Panc1 (cell line): ENCODE measurements around the gene ZNF107. TPM values are rescaled to one million over a fixed set of nuclear protein-coding genes. Genes with fewer than 3 reads are reported as not detected.
"Not testable (repeated sequence)": the region's sequence is repeated elsewhere in the genome, so short reads cannot be mapped to it uniquely, and the experiment has no call there.

Source experiments
- ATAC-seq: fragments of 200-7000 bp; cut with Tn5 transposase; 2 replicates; pipeline ENCODE4 v1.9.1; 2020; ENCODE audit warnings: mild to moderate bottlenecking, moderate library complexity
- BruUV-seq: library from RNA; stranded (reverse); fragments of 400-500 nt; replicated peaks from 2 replicates; lab custom pipeline; 2021; lab: Mats Ljungman, UMichigan
- CTCF ChIA-PET: fragments of 300-600 bp; sonication (Branson Sonifier 250); formaldehyde crosslinking; loops from one replicate; lab custom pipeline; 2022; ENCODE audit warnings: antibody characterized with exemption; lab: Charles Lee
- POLR2A ChIA-PET: fragments of 300-600 bp; sonication (Branson Sonifier 250); formaldehyde crosslinking; loops from one replicate; lab custom pipeline; 2022; ENCODE audit warnings: antibody characterized with exemption; lab: Charles Lee
- DNase-seq: peaks from one replicate; pipeline ENCODE4 v3.0.0-alpha.2; 2010; ENCODE audit warnings: low read depth, low spot score
- H3K27ac ChIP-seq: 2 replicates; pipeline ENCODE4 v1.5.1; 2011; ENCODE audit warnings: mild to moderate bottlenecking, low read length, inconsistent platforms
- H3K27me3 ChIP-seq: fragments of 200-500 bp; sonication (Bioruptor generic); 2 replicates; pipeline ENCODE4 v1.6.0; 2014; ENCODE audit warnings: low read length, inconsistent platforms; ENCODE audit not compliant: control insufficient read depth, insufficient read depth
- H3K36me3 ChIP-seq: fragments of 200-500 bp; sonication (Bioruptor generic); 2 replicates; pipeline ENCODE4 v1.5.1; 2014; ENCODE audit warnings: inconsistent platforms, mild to moderate bottlenecking, low read length, moderate library complexity; ENCODE audit not compliant: control insufficient read depth, insufficient read depth
- H3K4me1 ChIP-seq: 2 replicates; pipeline ENCODE4 v1.5.1; 2011; ENCODE audit warnings: inconsistent platforms, mild to moderate bottlenecking, low read length, moderate library complexity; ENCODE audit not compliant: control insufficient read depth, insufficient read depth
- H3K4me3 ChIP-seq, 2 experiments: 2 replicates each; pipeline ENCODE4 v1.5.1; 2011 to 2012; ENCODE audit warnings: low read depth in 2 of 2, low read length in 2 of 2, mild to moderate bottlenecking in 2 of 2, inconsistent platforms in 1 of 2, moderate library complexity in 1 of 2
- H3K9me3 ChIP-seq: fragments of 200-500 bp; sonication (Bioruptor generic); 2 replicates; pipeline ENCODE4 v1.5.1; 2014; ENCODE audit warnings: low read depth, mild to moderate bottlenecking, inconsistent platforms, low read length, moderate library complexity; ENCODE audit not compliant: control insufficient read depth, insufficient read depth
- POLR2AphosphoS5 ChIP-seq: IDR thresholded peaks from 2 replicates; pipeline ENCODE4 v1.6.1; 2012; ENCODE audit warnings: mild to moderate bottlenecking, low read depth, low read length, moderate library complexity
- SIN3A ChIP-seq: IDR thresholded peaks from 2 replicates; pipeline ENCODE4 v1.6.1; 2012; ENCODE audit warnings: low read depth, mild to moderate bottlenecking, low read length, moderate library complexity, borderline replicate concordance; ENCODE audit not compliant: insufficient read depth
- TCF7L2 ChIP-seq: IDR thresholded peaks from 2 replicates; pipeline ENCODE4 v1.6.1; 2011; ENCODE audit warnings: mild to moderate bottlenecking, low read depth, low read length, inconsistent platforms
- in situ Hi-C: cut with HindIII; loops from 2 replicates; pipeline ENCODE4 v1.10.0; 2016; ENCODE audit warnings: low sequenced_read_pairs, low pct_unique_long_range_greater_than_20kb
- intact Hi-C: fragments of 100-400 bp; cut with micrococcal nuclease; formaldehyde crosslinking; loops from one replicate; pipeline ENCODE4 v1.10.0; 2022; ENCODE audit not compliant: unreplicated experiment
- total RNA-seq: library from RNA; stranded (reverse); gene quantifications from one replicate; pipeline ENCODE4 v1.2.1, GENCODE V29; 2021; ENCODE audit not compliant: unreplicated experiment
- TF ChIP-seq, protein P1 (sequence below), 2 experiments: IDR thresholded peaks; 2 replicates each; pipeline ENCODE4 v1.6.1; 2011 to 2012; ENCODE audit warnings: low read depth in 2 of 2, control low read depth in 1 of 2, low read length in 1 of 2, mild to moderate bottlenecking in 1 of 2, moderate library complexity in 1 of 2; ENCODE audit not compliant: insufficient read depth in 1 of 2
- TF ChIP-seq, protein P2 (sequence below): fragments of 450-650 bp; IDR thresholded peaks from 2 replicates; pipeline ENCODE4 v1.5.1; 2017; ENCODE audit warnings: mild to moderate bottlenecking

The ZNF107 gene
- total RNA-seq, 1 experiment from 2014 or later, result 11.1 TPM

DNA sequence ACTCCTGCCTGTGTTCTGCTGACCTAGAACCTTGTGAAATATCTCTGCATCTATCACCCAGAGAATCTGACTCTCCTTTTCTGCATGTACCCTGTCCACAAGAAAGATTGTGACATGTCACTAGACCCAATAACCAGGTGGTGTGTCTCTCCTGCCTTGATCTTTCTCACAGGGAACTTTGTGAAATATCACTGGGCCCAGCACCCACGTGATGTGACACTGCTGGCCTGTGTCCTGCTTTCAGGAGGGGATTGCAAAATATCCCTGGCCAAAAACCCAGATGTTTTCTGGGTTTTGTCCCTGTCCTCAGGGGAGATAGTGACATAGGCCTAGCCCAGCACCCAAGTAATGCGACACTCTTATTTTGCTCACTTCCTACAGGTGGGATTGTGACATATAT, 10.1 kb upstream of the ZNF107 start:
- no peaks in the 10 kb centered on the region for H3K4me1 ChIP-seq
- ATAC-seq, result no peak
- ChIA-PET POLR2A (no interaction called here), CTCF (no interaction called here)
- DNase-seq, result no peak
- no TSS peak for BruUV-seq
- intact Hi-C loops, result no loop called here
- no peaks in the 10 kb centered on the region for H3K27me3 ChIP-seq
- no peaks in the 10 kb centered on the region for H3K36me3 ChIP-seq
- H3K4me3 ChIP-seq, result no peak overlapping the region
- no peak overlapping the region for H3K27ac ChIP-seq
- H3K9me3 ChIP-seq, result no peaks in the 10 kb centered on the region
- in situ Hi-C loops, result no loop called here
- TF ChIP-seq TCF7L2, result no peak
- TF ChIP-seq, protein P1, sequence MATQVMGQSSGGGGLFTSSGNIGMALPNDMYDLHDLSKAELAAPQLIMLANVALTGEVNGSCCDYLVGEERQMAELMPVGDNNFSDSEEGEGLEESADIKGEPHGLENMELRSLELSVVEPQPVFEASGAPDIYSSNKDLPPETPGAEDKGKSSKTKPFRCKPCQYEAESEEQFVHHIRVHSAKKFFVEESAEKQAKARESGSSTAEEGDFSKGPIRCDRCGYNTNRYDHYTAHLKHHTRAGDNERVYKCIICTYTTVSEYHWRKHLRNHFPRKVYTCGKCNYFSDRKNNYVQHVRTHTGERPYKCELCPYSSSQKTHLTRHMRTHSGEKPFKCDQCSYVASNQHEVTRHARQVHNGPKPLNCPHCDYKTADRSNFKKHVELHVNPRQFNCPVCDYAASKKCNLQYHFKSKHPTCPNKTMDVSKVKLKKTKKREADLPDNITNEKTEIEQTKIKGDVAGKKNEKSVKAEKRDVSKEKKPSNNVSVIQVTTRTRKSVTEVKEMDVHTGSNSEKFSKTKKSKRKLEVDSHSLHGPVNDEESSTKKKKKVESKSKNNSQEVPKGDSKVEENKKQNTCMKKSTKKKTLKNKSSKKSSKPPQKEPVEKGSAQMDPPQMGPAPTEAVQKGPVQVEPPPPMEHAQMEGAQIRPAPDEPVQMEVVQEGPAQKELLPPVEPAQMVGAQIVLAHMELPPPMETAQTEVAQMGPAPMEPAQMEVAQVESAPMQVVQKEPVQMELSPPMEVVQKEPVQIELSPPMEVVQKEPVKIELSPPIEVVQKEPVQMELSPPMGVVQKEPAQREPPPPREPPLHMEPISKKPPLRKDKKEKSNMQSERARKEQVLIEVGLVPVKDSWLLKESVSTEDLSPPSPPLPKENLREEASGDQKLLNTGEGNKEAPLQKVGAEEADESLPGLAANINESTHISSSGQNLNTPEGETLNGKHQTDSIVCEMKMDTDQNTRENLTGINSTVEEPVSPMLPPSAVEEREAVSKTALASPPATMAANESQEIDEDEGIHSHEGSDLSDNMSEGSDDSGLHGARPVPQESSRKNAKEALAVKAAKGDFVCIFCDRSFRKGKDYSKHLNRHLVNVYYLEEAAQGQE (IDR thresholded peaks at IDR 0.05; ENCODE audit: insufficient read depth in 1 of 2, low read depth in 2 of 2, low read length in 1 of 2), result no peak
- no peak for TF ChIP-seq SIN3A
- TF ChIP-seq, protein P2, sequence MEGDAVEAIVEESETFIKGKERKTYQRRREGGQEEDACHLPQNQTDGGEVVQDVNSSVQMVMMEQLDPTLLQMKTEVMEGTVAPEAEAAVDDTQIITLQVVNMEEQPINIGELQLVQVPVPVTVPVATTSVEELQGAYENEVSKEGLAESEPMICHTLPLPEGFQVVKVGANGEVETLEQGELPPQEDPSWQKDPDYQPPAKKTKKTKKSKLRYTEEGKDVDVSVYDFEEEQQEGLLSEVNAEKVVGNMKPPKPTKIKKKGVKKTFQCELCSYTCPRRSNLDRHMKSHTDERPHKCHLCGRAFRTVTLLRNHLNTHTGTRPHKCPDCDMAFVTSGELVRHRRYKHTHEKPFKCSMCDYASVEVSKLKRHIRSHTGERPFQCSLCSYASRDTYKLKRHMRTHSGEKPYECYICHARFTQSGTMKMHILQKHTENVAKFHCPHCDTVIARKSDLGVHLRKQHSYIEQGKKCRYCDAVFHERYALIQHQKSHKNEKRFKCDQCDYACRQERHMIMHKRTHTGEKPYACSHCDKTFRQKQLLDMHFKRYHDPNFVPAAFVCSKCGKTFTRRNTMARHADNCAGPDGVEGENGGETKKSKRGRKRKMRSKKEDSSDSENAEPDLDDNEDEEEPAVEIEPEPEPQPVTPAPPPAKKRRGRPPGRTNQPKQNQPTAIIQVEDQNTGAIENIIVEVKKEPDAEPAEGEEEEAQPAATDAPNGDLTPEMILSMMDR, result no peak
- TF ChIP-seq POLR2AphosphoS5, result no peak

DNA sequence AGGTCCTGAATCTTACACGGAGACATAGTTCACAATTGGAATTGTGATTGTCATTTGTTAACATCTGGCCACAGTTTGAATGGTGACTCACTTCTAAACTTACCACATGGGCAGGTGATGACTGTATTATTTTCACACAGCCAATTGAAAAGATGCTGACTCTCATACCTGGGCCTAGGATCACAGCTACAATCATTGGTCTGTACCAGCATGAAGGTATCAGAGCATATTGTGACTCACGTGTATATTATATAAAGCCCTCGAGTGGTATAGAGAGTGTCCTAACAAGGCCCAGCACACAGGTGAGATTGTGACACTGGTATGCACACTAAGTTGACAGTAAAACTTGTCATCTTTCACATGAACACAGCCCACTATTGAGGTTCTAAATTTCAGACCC, 9.4 kb upstream of the ZNF107 start:
- DNase-seq (no peak), ATAC-seq (no peak)
- Histone ChIP-seq H3K4me3 (no peak overlapping the region), H3K36me3 (no peaks in the 10 kb centered on the region), H3K4me1 (no peaks in the 10 kb centered on the region), H3K9me3 (no peaks in the 10 kb centered on the region), H3K27ac (no peak overlapping the region), H3K27me3 (no peaks in the 10 kb centered on the region)
- ChIA-PET POLR2A (no interaction called here), CTCF (no interaction called here)
- in situ Hi-C loops, result no loop called here
- no TSS peak for BruUV-seq
- TF ChIP-seq, protein P2, result no peak
- TF ChIP-seq TCF7L2 (no peak), SIN3A (no peak), POLR2AphosphoS5 (no peak)
- TF ChIP-seq, protein P1 (IDR thresholded peaks at IDR 0.05; ENCODE audit: insufficient read depth in 1 of 2, low read depth in 2 of 2, low read length in 1 of 2), result no peak
- intact Hi-C loops, result no loop called here

DNA sequence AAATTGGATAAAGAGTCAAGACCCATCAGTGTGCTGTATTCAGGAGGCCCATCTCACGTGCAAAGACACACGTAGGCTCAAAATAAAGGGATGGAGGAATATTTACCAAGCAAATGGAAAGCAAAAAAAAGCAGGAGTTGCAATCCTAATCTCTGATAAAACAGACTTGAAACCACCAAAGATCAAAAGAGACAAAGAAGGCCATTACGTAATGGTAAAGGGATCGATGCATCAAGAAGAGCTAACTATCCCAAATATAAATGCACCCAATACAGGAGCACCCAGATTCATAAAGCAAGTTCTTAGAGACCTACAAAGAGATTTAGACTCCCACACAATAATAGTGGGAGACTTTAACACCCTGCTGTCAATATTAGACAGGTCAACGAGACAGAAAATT, 3.8 kb upstream of the ZNF107 start:
- H3K4me1 ChIP-seq, H3K9me3 ChIP-seq, H3K4me3 ChIP-seq, intact Hi-C loops, DNase-seq, BruUV-seq, CTCF ChIA-PET, H3K27ac ChIP-seq, in situ Hi-C loops, H3K36me3 ChIP-seq, H3K27me3 ChIP-seq, POLR2A ChIA-PET, ATAC-seq: not testable (repeated sequence)
